NCI-H524 (cell line): ENCODE results near the gene MAP4K1.

Source experiments
- DNase-seq, 2 experiments: peaks; one replicate each; lab custom pipeline; 2025; lab: John Stamatoyannopoulos, UW

The MAP4K1 gene

GRCh38 chr19:38650911-38651584, 33.3 kb upstream of the MAP4K1 start:
- DNase-seq: peak in 1 of 2 experiments; percentile 16

GRCh38 chr19:38650172-38650775, 32.5 kb upstream of the MAP4K1 start:
- peak in 1 of 2 experiments; percentile 55 for DNase-seq

DNA sequence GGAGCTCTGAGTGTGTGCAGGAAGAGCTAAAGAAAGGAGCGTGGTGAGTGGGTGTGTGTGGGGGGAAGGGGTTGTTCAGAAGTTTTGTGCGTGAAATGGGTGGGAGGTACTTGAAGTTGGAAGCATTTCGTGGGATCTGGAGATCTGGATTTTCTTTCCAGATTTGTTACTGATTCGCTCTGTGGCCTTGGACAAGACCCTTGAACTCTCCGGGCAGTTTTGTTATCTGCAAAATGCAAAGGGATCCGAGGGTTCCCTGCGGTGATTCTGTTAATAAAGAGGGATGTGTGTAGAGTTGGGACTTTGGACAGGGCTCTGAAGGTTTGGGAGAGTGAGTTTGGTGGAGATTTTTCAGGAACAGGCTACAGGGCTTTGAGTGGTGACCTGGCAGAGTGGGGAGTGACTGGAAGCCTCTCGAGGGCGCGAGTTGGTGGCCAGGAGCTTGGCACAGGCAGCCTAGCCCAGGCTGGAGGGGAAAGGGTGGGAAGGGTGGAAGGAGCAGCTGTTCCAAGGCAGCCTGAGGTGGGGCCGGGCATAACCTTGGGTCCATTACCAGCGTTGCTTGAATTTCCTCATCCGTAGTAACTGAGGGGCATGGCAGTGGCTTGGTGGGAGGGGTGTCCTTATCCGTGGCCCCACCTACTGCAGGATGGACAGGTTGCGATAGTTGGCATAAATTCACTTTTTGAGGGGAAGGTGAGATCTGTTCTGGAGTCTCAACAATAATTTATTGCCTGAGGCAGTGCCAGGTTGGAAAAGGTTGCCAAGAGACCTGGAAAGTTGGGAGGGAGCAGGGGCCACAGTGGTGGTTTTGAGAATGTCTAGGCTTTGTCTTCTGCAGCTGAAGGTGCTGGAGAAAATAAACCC, 31.8 kb upstream of the MAP4K1 start:
- DNase-seq: no peak

GRCh38 chr19:38648769-38649304, 31.1 kb upstream of the MAP4K1 start:
- DNase-seq: no peak

- DNase-seq: peak in 1 of 2 experiments; percentile 24
Measured at GRCh38 chr19:38647966-38648768, 30.4 kb upstream of the MAP4K1 start.

GRCh38 chr19:38647368-38647965, 29.7 kb upstream of the MAP4K1 start, which contains the start of gene ACTN4:
TSS of gene ACTN4 (plus strand) at chr19:38647649. CDS start at chr19:38647746, 97 bp downstream.
- DNase-seq: peak; percentile 95 to 98

GRCh38 chr19:38644719-38645118, 27.0 kb upstream of the MAP4K1 start:
- DNase-seq: no peak

GRCh38 chr19:38642176-38642575, 24.4 kb upstream of the MAP4K1 start:
- DNase-seq: no peak

DNA sequence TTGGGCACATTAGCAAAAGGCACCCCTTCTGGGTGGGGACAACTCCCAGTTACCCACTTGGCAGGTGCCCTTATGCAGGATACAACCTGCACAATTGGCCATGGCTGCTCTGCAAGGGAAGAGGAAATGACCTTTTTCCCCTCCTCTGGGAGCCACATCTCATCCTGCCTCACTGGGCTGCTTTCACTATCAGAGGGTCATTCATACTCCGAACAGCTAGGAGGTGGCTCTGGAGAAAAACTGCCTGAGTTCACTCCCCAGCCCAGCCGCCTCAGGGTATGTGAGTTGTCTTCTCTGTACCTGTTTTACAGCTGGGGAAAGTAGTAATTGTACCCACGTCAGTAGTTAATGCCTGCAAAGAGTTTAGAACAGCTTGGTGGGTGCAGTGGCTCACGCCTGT, 22.6 kb upstream of the MAP4K1 start:
- DNase-seq: no peak

GRCh38 chr19:38639679-38640078, 21.9 kb upstream of the MAP4K1 start:
- DNase-seq: no peak

DNA sequence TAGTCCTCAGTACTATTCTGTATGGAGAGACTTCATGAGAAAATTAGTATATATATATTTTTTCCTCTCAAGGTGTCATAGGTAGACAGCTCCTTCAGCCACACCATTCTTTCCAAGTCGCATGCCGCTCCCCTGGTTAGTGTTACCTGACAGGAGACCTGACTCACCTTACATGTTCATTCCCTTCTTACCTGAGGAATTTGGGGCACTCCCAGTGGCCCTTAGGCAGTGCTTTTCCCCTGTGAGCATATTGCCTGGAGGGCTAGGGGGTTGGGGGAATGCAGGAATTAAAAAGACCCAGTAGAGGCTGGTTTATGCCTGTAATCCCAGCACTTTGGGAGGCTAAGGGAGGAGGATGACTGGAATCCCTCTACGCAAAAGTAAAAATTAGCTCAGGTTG, 20.7 kb upstream of the MAP4K1 start:
- DNase-seq: no peak

- DNase-seq: no peak
Measured at GRCh38 chr19:38635483-38636399, 18.0 kb upstream of the MAP4K1 start.

DNA sequence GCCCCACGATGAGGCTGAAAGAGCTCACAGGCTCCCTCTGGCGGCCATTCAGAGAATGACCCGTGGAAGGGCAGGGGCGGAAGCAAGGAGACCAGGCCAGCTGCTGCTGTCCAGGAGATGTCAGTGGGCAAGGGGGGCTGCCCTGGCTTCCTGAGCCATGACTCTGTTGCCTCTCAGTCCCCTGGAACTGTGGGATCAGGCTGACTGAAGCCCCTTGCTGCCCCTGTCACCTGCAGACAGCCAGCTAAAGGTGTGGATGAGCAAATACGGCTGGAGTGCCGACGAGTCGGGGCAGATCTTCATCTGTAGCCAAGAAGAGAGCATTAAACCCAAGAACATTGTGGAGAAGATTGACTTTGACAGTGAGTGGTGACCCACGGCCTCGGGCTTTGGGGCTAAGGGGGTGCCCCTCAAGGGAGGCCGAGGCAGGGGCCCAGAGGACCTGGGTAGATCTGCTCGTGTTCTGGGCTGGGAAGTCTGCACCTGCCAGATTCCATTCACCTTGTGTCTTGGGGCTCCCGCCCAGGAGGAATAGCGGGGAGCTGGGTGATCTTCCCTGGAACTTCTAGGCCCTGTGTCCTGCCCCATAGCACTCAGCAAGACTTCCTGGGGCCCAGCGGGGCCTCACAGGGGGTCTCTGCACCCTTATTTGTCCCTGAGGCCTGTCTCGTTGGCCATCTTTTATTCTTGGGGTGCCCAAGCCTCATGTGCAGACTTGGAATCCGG, 17.2 kb upstream of the MAP4K1 start:
- peak in 1 of 2 experiments; percentile 57 for DNase-seq

DNA sequence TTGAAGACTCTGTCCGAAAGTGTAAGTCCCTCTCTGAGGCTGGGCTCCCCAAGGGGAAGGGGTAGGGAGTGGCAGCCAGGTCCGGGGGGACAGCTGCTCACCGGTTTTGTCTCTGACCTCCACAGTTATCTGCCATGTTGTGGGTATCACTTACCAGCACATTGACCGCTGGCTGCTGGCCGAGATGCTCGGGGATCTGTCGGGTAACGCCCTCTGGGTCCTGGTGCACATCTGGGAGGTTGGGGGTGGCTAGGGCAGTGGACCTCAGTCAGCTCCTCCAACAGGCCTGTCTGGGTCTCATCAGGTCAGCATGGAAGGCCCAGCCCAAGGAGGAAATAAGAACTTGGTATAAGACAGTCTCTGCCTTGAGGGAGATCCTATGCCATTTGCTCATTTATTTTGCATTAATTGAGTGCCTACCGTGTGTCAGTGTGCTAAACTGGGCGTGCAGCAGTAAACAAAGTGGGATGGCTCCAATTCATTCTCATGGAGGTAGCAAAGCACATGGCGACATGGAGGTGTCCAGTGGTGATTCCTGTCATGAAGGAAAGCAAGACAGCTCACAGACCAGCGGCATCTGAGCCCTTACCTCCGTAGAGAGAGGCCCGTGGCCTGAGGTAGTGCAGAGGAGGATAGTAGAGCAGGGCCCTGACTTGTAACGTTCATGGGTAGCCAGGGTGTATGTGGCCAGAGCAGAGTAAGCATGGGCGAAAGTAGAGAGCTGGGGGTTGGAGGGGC, 14.9 kb upstream of the MAP4K1 start:
- no peak for DNase-seq

DNA sequence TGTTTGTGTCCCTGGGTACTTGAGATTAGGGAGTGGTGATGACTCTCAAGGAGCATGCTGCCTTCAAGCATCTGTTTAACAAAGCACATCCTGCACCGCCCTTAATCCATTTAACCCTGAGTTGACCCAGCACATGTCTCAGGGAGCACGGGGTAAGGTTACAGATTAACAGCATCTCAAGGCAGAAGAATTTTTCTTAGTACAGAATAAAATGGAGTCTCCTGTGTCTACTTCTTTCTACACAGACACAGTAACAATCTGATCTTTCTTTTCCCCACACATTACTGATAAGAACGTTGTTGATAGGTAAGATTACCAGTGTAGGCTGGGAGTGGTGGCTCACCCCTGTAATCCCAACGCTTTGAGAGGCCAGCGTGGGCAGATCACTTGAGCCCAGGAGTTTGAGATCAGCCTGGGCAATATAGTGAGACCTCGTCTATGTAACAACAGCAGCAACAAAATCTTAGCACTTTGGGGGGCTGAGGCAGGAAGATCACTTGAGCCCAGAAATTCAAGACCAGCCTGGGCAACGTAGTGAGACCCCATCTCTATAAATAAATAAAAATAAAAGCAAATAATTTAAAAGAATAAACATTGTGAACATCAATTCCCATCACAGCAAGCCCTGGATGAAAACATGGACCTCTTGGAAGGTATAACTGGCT, 14.2 kb upstream of the MAP4K1 start:
- peak; percentile 83 to 84 for DNase-seq

DNA sequence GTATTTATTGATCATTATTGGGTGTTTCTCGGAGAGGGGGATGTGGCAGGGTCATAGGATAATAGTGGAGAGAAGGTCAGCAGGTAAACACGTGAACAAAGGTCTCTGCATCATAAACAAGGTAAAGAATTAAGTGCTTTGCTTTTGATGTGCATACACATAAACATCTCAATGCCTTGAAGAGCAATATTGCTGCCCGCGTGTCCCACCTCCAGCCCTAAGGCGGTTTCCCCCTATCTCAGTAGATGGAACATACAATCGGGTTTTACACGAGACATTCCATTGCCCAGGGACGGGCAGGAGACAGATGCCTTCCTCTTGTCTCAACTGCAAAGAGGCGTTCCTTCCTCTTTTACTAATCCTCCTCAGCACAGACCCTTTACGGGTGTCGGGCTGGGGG, 13.5 kb upstream of the MAP4K1 start:
- peak in 1 of 2 experiments; percentile 28 for DNase-seq

- DNase-seq: no peak
Measured at GRCh38 chr19:38629568-38629967, 11.8 kb upstream of the MAP4K1 start.

GRCh38 chr19:38626401-38626800, 8.6 kb upstream of the MAP4K1 start:
- no peak for DNase-seq
